ENCODE measurements around the gene DISC1. TPM values are rescaled to one million over a fixed set of nuclear protein-coding genes. Genes with fewer than 3 reads are reported as not detected.

DISC1 gene
- total and polyA plus RNA-seq, 2 donors (not counting 1 experiment from before 2014, with no cell fraction given): 2.7 to 4.3 TPM

GRCh38 chr1:231949277-231950091 is 322.9 kb downstream of the DISC1 start:
- no peak overlapping the region for H3K4me3 Mint-ChIP-seq
- no peak overlapping the region for H3K4me3 ChIP-seq (ENCODE audit: control extremely low read depth in 1 of 5, extremely low read depth in 1 of 5, insufficient read depth in 1 of 5, low read depth in 2 of 5, low read length in 4 of 5)
- CTCF ChIA-PET: no interaction called here
- H3K27ac ChIP-seq (ENCODE audit: low read length in 2 of 2): no peak overlapping the region
- H3K36me3 ChIP-seq (replicated peaks in 1 of 2; ENCODE audit: control extremely low read depth in 1 of 2, control insufficient read depth in 1 of 2, extremely low read depth in 1 of 2, insufficient read depth in 2 of 2, low read length in 1 of 2): no peaks in the 10 kb centered on the region
- 100% methylated on average over 5 of the region's 8 CpGs for WGBS (ENCODE audit: insufficient coverage)
- no peak overlapping the region for H3K9ac ChIP-seq (ENCODE audit: low read length)
- intact Hi-C loops (cut with micrococcal nuclease): no loop called here
- no peak overlapping the region for H3K27ac Mint-ChIP-seq
- H4K20me1 ChIP-seq (ENCODE audit: control insufficient read depth, insufficient read depth, low read length, poor library complexity, severe bottlenecking): no peaks in the 10 kb centered on the region
- H3K27me3 Mint-ChIP-seq: no peaks in the 10 kb centered on the region
- H3K27me3 ChIP-seq (replicated peaks in 1 of 4; ENCODE audit: control extremely low read depth in 1 of 4, control insufficient read depth in 3 of 4, insufficient read depth in 4 of 4, low read length in 3 of 4): no peaks in the 10 kb centered on the region
- no peak for ATAC-seq (ENCODE audit: low read depth)
- DNase-seq: no peak
- POLR2A ChIA-PET: no interaction called here
- TF ChIP-seq CTCF (IDR thresholded peaks at IDR 0.05) (no peak), EZH2 (IDR thresholded peaks at IDR 0.05; ENCODE audit: borderline replicate concordance, insufficient read depth, low read depth, low read length, poor library complexity, severe bottlenecking) (no peak)
- H3K4me1 ChIP-seq (ENCODE audit: control insufficient read depth in 2 of 2, insufficient read depth in 2 of 2, low read length in 2 of 2): no peaks in the 10 kb centered on the region
- no peak overlapping the region for H2AFZ ChIP-seq (ENCODE audit: insufficient read depth, low read depth, low read length, poor library complexity, severe bottlenecking)
- H3K9me3 ChIP-seq (ENCODE audit: control extremely low read depth in 1 of 3, control insufficient read depth in 2 of 3, insufficient read depth in 1 of 3, low read length in 2 of 3): no peaks in the 10 kb centered on the region
- no peak overlapping the region for H3K4me2 ChIP-seq (replicated peaks; ENCODE audit: low read depth, low read length, poor library complexity, severe bottlenecking)
- no peaks in the 10 kb centered on the region for H3K79me2 ChIP-seq (ENCODE audit: control insufficient read depth, insufficient read depth, low read length)
- no peaks in the 10 kb centered on the region for H3K4me1 Mint-ChIP-seq
- peaks cover 4% of the 10 kb centered on the region for H3K9me3 Mint-ChIP-seq (ENCODE audit: insufficient read depth)

- no peak overlapping the region for H3K27ac ChIP-seq (ENCODE audit: low read length in 2 of 2)
- no peak overlapping the region for H2AFZ ChIP-seq (ENCODE audit: insufficient read depth, low read depth, low read length, poor library complexity, severe bottlenecking)
- H3K4me3 Mint-ChIP-seq: no peak overlapping the region
- H3K36me3 ChIP-seq (replicated peaks in 1 of 2; ENCODE audit: control extremely low read depth in 1 of 2, control insufficient read depth in 1 of 2, extremely low read depth in 1 of 2, insufficient read depth in 2 of 2, low read length in 1 of 2): no peaks in the 10 kb centered on the region
- peaks cover 4% of the 10 kb centered on the region for H3K9me3 Mint-ChIP-seq (ENCODE audit: insufficient read depth)
- H3K79me2 ChIP-seq (ENCODE audit: control insufficient read depth, insufficient read depth, low read length): no peaks in the 10 kb centered on the region
- H4K20me1 ChIP-seq (ENCODE audit: control insufficient read depth, insufficient read depth, low read length, poor library complexity, severe bottlenecking): no peaks in the 10 kb centered on the region
- ChIA-PET POLR2A (no interaction called here), CTCF (no interaction called here)
- ATAC-seq (ENCODE audit: low read depth) (no peak), DNase-seq (no peak)
- no peaks in the 10 kb centered on the region for H3K27me3 Mint-ChIP-seq
- H3K9ac ChIP-seq (ENCODE audit: low read length): no peak overlapping the region
- WGBS (ENCODE audit: insufficient coverage): 97% methylated on average over 3 of the region's 6 CpGs
- H3K4me3 ChIP-seq (ENCODE audit: control extremely low read depth in 1 of 5, extremely low read depth in 1 of 5, insufficient read depth in 1 of 5, low read depth in 2 of 5, low read length in 4 of 5): no peak overlapping the region
- H3K27ac Mint-ChIP-seq: no peak overlapping the region
- H3K4me1 ChIP-seq (ENCODE audit: control insufficient read depth in 2 of 2, insufficient read depth in 2 of 2, low read length in 2 of 2): no peaks in the 10 kb centered on the region
- intact Hi-C loops (cut with micrococcal nuclease): no loop called here
- no peaks in the 10 kb centered on the region for H3K9me3 ChIP-seq (ENCODE audit: control extremely low read depth in 1 of 3, control insufficient read depth in 2 of 3, insufficient read depth in 1 of 3, low read length in 2 of 3)
- no peak overlapping the region for H3K4me2 ChIP-seq (replicated peaks; ENCODE audit: low read depth, low read length, poor library complexity, severe bottlenecking)
- no peaks in the 10 kb centered on the region for H3K4me1 Mint-ChIP-seq
- TF ChIP-seq CTCF (IDR thresholded peaks at IDR 0.05) (no peak), EZH2 (IDR thresholded peaks at IDR 0.05; ENCODE audit: borderline replicate concordance, insufficient read depth, low read depth, low read length, poor library complexity, severe bottlenecking) (no peak)
- no peaks in the 10 kb centered on the region for H3K27me3 ChIP-seq (replicated peaks in 1 of 4; ENCODE audit: control extremely low read depth in 1 of 4, control insufficient read depth in 3 of 4, insufficient read depth in 4 of 4, low read length in 3 of 4)
Measured at GRCh38 chr1:231950331-231951128, 323.9 kb downstream of the DISC1 start.
